Muscle of leg (tissue), 11 donors: ENCODE measurements around the gene DENND5B. TPM values are rescaled to one million over a fixed set of nuclear protein-coding genes. Genes with fewer than 3 reads are reported as not detected.

Experiments
- DNase-seq: peaks from one replicate; pipeline ENCODE4 v3.0.0; 2013
- H3K27ac ChIP-seq: one replicate; pipeline ENCODE4 v1.5.1; 2013; ENCODE audit warnings: mild to moderate bottlenecking, low read length, control low read depth
- H3K27me3 ChIP-seq: one replicate; pipeline ENCODE4 v1.6.1; 2013; ENCODE audit warnings: low read length; ENCODE audit not compliant: control insufficient read depth, insufficient read depth
- H3K36me3 ChIP-seq: one replicate; pipeline ENCODE4 v1.6.1; 2013; ENCODE audit warnings: low read length; ENCODE audit not compliant: control insufficient read depth, insufficient read depth
- H3K4me1 ChIP-seq: one replicate; pipeline ENCODE4 v1.6.1; 2013; ENCODE audit warnings: low read length; ENCODE audit not compliant: control insufficient read depth, insufficient read depth
- H3K4me3 ChIP-seq: one replicate; pipeline ENCODE4 v1.5.1; 2013; ENCODE audit warnings: low read length, control low read depth
- H3K9me3 ChIP-seq: replicated peaks from 2 replicates; pipeline ENCODE4 v1.6.1; 2013; ENCODE audit warnings: low read depth, low read length; ENCODE audit not compliant: control insufficient read depth
- WGBS: methylation state at CpG from one replicate; pipeline ENCODE4 v1.1.5; 2013; ENCODE audit warnings: missing lambda C conversion rate; ENCODE audit not compliant: insufficient coverage; 5-methylcytosine and 5-hydroxymethylcytosine counted together
- polyA plus RNA-seq, 8 donors: library from polyadenylated mRNA; unstranded; fragments of 120-200 nt; gene quantifications; one replicate each; pipeline versions ENCODE4 v1.2.1 to v1.2.3, GENCODE V29; 2013; ENCODE audit warnings: inconsistent platforms in 1 of 8, low replicate concordance in 1 of 8; ENCODE audit not compliant: insufficient read length in 8 of 8, insufficient read depth in 1 of 8
- total RNA-seq: library from RNA; stranded (reverse); fragments of 120-200 nt; gene quantifications from one replicate; pipeline ENCODE4 v1.2.4, GENCODE V29; 2013

The DENND5B gene
- total and polyA plus RNA-seq, 9 donors, result 13.2 to 22.3 (median 20.0) TPM

- H3K4me3 ChIP-seq, result no peak overlapping the region
- peaks cover 3% of the 10 kb centered on the region for H3K36me3 ChIP-seq
- no peaks in the 10 kb centered on the region for H3K27me3 ChIP-seq
- no peak for DNase-seq
- no peaks in the 10 kb centered on the region for H3K9me3 ChIP-seq
- 71% methylated on average over 1 of the region's 4 CpGs for WGBS
- no peak overlapping the region for H3K27ac ChIP-seq
- no peaks in the 10 kb centered on the region for H3K4me1 ChIP-seq
Measured at GRCh38 chr12:31460024-31460423, 130.9 kb downstream of the DENND5B start.

- H3K27me3 ChIP-seq, result no peaks in the 10 kb centered on the region
- H3K9me3 ChIP-seq, result no peaks in the 10 kb centered on the region
- no peak overlapping the region for H3K4me3 ChIP-seq
- peaks cover 7% of the 10 kb centered on the region for H3K36me3 ChIP-seq
- no peak overlapping the region for H3K27ac ChIP-seq
- H3K4me1 ChIP-seq, result no peaks in the 10 kb centered on the region
- DNase-seq, result peak; percentile 15
- WGBS, result no CpG with 5 or more reads among the region's 2 CpGs
Measured at GRCh38 chr12:31456562-31456961, 134.4 kb downstream of the DENND5B start.

DNA sequence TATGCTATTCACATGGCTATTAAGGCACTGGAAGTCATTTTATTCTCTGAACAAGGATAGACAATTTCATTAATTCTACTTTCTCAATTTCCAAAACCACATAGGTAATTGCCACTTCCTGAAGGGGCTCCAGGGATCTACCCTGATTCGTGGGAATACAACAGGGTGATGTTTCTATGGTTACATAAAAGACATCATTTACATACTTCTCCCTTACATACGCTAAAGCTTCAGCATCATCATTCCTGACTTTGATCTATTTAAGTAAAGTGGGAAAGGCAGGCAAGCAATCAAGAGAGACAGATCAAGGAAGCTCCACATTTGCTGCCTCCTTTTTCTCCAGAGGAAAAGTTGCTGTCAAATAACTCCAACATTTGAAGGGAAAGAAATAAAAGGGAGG is 146.2 kb downstream of the DENND5B start:
- no peak overlapping the region for H3K4me3 ChIP-seq
- H3K9me3 ChIP-seq, result no peaks in the 10 kb centered on the region
- no peak overlapping the region for H3K27ac ChIP-seq
- no peaks in the 10 kb centered on the region for H3K27me3 ChIP-seq
- H3K4me1 ChIP-seq, result no peaks in the 10 kb centered on the region
- H3K36me3 ChIP-seq, result peaks cover 6% of the 10 kb centered on the region
- WGBS, result no CpG with 5 or more reads among the region's 2 CpGs
- no peak for DNase-seq

- Histone ChIP-seq H3K9me3 (no peaks in the 10 kb centered on the region), H3K27me3 (no peaks in the 10 kb centered on the region), H3K36me3 (peaks cover 4% of the 10 kb centered on the region), H3K4me3 (no peak overlapping the region), H3K27ac (no peak overlapping the region), H3K4me1 (no peaks in the 10 kb centered on the region)
- no peak for DNase-seq
- 96% methylated on average over 3 of the region's 4 CpGs for WGBS
Measured at GRCh38 chr12:31440586-31440985, 150.3 kb downstream of the DENND5B start.

GRCh38 chr12:31440134-31440533 is 150.8 kb downstream of the DENND5B start:
- no peak overlapping the region for H3K4me3 ChIP-seq
- H3K27me3 ChIP-seq, result no peaks in the 10 kb centered on the region
- H3K9me3 ChIP-seq, result no peaks in the 10 kb centered on the region
- WGBS, result no CpG with 5 or more reads among the region's 4 CpGs
- DNase-seq, result no peak
- peaks cover 1% of the 10 kb centered on the region for H3K36me3 ChIP-seq
- H3K27ac ChIP-seq, result no peak overlapping the region
- H3K4me1 ChIP-seq, result no peaks in the 10 kb centered on the region

GRCh38 chr12:31431721-31432240 is 159.2 kb downstream of the DENND5B start:
- DNase-seq, result peak; percentile 52
- Histone ChIP-seq H3K9me3 (no peaks in the 10 kb centered on the region), H3K27ac (no peak overlapping the region), H3K4me1 (no peaks in the 10 kb centered on the region), H3K4me3 (no peak overlapping the region), H3K36me3 (no peaks in the 10 kb centered on the region), H3K27me3 (no peaks in the 10 kb centered on the region)
- WGBS, result 0% methylated on average over 1 of the region's 2 CpGs

DNA sequence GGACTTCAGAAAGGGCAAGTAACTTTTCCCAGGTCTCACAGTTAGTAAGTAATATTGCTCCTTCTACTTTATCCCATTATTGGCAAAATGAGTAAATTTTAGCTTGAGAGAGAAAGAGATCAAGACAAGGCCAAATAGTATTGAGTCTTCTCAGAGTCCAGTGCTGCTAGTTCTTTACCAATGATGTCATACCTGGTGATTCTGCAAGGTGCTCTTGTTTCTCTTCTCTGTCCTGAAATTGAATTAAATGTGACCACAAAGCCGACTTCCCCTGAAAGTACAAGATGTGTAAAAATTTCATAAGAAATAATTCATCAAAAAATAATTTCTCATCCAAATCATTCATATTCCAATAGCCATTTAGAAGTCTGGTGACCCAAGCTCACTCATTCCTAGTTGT is 167.5 kb downstream of the DENND5B start:
- Histone ChIP-seq H3K27ac (no peak overlapping the region), H3K36me3 (peaks cover 5% of the 10 kb centered on the region), H3K4me1 (no peaks in the 10 kb centered on the region), H3K27me3 (no peaks in the 10 kb centered on the region), H3K4me3 (no peak overlapping the region), H3K9me3 (no peaks in the 10 kb centered on the region)
- no CpG with 5 or more reads among the region's 1 CpG for WGBS
- no peak for DNase-seq

GRCh38 chr12:31412292-31412801 is 178.6 kb downstream of the DENND5B start:
- Histone ChIP-seq H3K27me3 (no peaks in the 10 kb centered on the region), H3K36me3 (peaks cover 8% of the 10 kb centered on the region), H3K9me3 (no peaks in the 10 kb centered on the region), H3K27ac (no peak overlapping the region), H3K4me1 (no peaks in the 10 kb centered on the region), H3K4me3 (no peak overlapping the region)
- 71% methylated on average over 4 of the region's 7 CpGs for WGBS
- DNase-seq, result no peak

GRCh38 chr12:31408763-31409162 is 182.2 kb downstream of the DENND5B start:
- peaks cover 6% of the 10 kb centered on the region for H3K36me3 ChIP-seq
- no peaks in the 10 kb centered on the region for H3K27me3 ChIP-seq
- WGBS, result 70% methylated on average over 2 of the region's 4 CpGs

GRCh38 chr12:31407562-31407961 is 183.4 kb downstream of the DENND5B start:
- Histone ChIP-seq H3K4me1 (no peaks in the 10 kb centered on the region), H3K36me3 (no peaks in the 10 kb centered on the region), H3K9me3 (no peaks in the 10 kb centered on the region), H3K27me3 (no peaks in the 10 kb centered on the region), H3K27ac (no peak overlapping the region), H3K4me3 (no peak overlapping the region)
- WGBS, result no CpG with 5 or more reads among the region's 1 CpG
- no peak for DNase-seq

More at GRCh38 chr12:31408763-31409162, 182.2 kb downstream of the DENND5B start:
- no peak overlapping the region for H3K27ac ChIP-seq
- no peak overlapping the region for H3K4me3 ChIP-seq
- no peaks in the 10 kb centered on the region for H3K9me3 ChIP-seq
- no peak for DNase-seq
- H3K4me1 ChIP-seq, result no peaks in the 10 kb centered on the region

DNA sequence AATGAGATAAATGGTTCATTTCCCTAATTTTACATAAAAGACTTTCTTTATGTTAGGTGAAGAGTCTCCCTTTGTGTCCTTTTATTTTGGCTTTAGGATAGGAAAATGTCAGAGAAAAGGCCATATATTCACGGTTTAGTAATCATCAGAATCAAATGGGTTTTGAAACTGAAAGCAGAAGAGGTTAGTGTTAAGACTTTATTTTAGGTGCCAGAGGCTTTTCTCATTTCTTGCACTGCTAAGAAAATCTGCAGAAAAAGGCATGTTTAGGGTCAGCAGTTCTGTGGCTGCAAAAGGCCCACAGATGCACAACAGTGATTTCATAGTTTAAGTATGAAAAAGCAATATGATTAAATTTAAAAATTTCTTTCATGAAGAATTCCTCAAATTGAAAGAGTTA is 184.6 kb downstream of the DENND5B start:
- no peak overlapping the region for H3K4me3 ChIP-seq
- no peak overlapping the region for H3K27ac ChIP-seq
- DNase-seq, result peak; percentile 25
- H3K9me3 ChIP-seq, result no peaks in the 10 kb centered on the region
- H3K4me1 ChIP-seq, result no peaks in the 10 kb centered on the region
- H3K27me3 ChIP-seq, result no peaks in the 10 kb centered on the region
- H3K36me3 ChIP-seq, result peaks cover 2% of the 10 kb centered on the region
- 40% methylated on average over 1 of the region's 1 CpG for WGBS
